Keratinocyte (primary cell): ENCODE data around the gene LPCAT4.

Source experiments
- EZH2 ChIP-seq: IDR thresholded peaks from one replicate; pipeline ENCODE4 v1.6.1; 2012; ENCODE audit warnings: inconsistent platforms, mild to moderate bottlenecking, low read length, moderate library complexity
- TF ChIP-seq, protein P1 (sequence below), 3 experiments: IDR thresholded peaks in 1 of 3; conservative IDR thresholded peaks in 1 of 3; optimal IDR thresholded peaks in 1 of 3; 2 replicates in 2 of 3; 3 replicates in 1 of 3; pipeline versions ENCODE3 to v1.5.1; 2011; ENCODE audit warnings: low read length in 3 of 3, mild to moderate bottlenecking in 3 of 3, moderate library complexity in 2 of 3, control low read depth in 1 of 3, inconsistent platforms in 1 of 3; ENCODE audit not compliant: insufficient read depth in 2 of 3; ENCODE audit errors: extremely low read depth in 1 of 3

DNA sequence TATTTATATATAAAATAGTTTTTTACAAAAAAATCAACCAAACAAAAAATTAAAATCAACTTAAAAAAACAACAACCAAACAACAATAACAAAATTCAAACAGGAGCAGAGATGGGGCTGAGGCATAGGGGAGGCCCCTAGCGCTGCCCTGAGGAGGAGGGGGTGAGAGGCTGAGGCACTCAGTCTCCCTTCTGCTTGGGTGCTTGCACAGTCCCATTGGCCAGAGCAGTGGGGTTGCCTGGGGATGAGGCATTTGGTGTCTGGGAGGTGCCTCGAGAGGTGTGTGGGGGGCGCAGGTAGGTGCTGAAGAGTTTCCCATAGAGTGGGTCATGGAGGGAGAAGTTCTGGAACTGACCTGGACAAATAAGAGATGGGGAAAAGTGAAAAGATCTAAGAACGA lies 8.0 kb downstream of the LPCAT4 start:
- TF ChIP-seq EZH2 = no peak
- TF ChIP-seq, protein P1, sequence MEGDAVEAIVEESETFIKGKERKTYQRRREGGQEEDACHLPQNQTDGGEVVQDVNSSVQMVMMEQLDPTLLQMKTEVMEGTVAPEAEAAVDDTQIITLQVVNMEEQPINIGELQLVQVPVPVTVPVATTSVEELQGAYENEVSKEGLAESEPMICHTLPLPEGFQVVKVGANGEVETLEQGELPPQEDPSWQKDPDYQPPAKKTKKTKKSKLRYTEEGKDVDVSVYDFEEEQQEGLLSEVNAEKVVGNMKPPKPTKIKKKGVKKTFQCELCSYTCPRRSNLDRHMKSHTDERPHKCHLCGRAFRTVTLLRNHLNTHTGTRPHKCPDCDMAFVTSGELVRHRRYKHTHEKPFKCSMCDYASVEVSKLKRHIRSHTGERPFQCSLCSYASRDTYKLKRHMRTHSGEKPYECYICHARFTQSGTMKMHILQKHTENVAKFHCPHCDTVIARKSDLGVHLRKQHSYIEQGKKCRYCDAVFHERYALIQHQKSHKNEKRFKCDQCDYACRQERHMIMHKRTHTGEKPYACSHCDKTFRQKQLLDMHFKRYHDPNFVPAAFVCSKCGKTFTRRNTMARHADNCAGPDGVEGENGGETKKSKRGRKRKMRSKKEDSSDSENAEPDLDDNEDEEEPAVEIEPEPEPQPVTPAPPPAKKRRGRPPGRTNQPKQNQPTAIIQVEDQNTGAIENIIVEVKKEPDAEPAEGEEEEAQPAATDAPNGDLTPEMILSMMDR (optimal IDR thresholded peaks at IDR 0.05 in 1 of 3, IDR thresholded peaks at IDR 0.05 in 1 of 3, conservative IDR thresholded peaks at IDR 0.05 in 1 of 3; ENCODE audit: extremely low read depth in 1 of 3, insufficient read depth in 2 of 3, low read length in 3 of 3) = no peak
